ENCODE measurements around the gene ACYP1. TPM values are rescaled to one million over a fixed set of nuclear protein-coding genes. Genes with fewer than 3 reads are reported as not detected.

ACYP1 gene
- polyA plus RNA-seq (ENCODE audit: insufficient read length in 4 of 4): 10 to 100 TPM; 25.4 to 65.2 (median 36.6) TPM

- peak; percentile 74 to 88 (median 80) for DNase-seq (ENCODE audit: low read depth in 4 of 4, low spot score in 2 of 4)
Observed at GRCh38 chr14:75063491-75064204, at the start of gene ACYP1. TSS of gene ACYP1 (minus strand) at chr14:75064024. CDS start at chr14:75063553, 471 bp downstream.

GRCh38 chr14:75109877-75110276 lies 46.1 kb upstream of the ACYP1 start:
- no peak for DNase-seq (ENCODE audit: low read depth in 4 of 4, low spot score in 2 of 4)

- DNase-seq (ENCODE audit: low read depth in 4 of 4, low spot score in 2 of 4): no peak
Observed at GRCh38 chr14:75107186-75107585, 43.4 kb upstream of the ACYP1 start.

- DNase-seq (ENCODE audit: low read depth in 4 of 4, low spot score in 2 of 4): no peak
Observed at GRCh38 chr14:75101491-75101890, 37.7 kb upstream of the ACYP1 start.

- no peak for DNase-seq (ENCODE audit: low read depth in 4 of 4, low spot score in 2 of 4)
Observed at GRCh38 chr14:75098682-75099081, 34.9 kb upstream of the ACYP1 start.

- no peak for DNase-seq (ENCODE audit: low read depth in 4 of 4, low spot score in 2 of 4)
Observed at GRCh38 chr14:75098212-75098611, 34.4 kb upstream of the ACYP1 start.

- DNase-seq (ENCODE audit: low read depth in 4 of 4, low spot score in 2 of 4): no peak
Observed at GRCh38 chr14:75096959-75097358, 33.1 kb upstream of the ACYP1 start.

GRCh38 chr14:75095690-75096089 lies 31.9 kb upstream of the ACYP1 start:
- no peak for DNase-seq (ENCODE audit: low read depth in 4 of 4, low spot score in 2 of 4)

GRCh38 chr14:75094896-75095295 lies 31.1 kb upstream of the ACYP1 start:
- DNase-seq (ENCODE audit: low read depth in 4 of 4, low spot score in 2 of 4): no peak

GRCh38 chr14:75092698-75093097 lies 28.9 kb upstream of the ACYP1 start:
- DNase-seq (ENCODE audit: low read depth in 4 of 4, low spot score in 2 of 4): no peak

- no peak for DNase-seq (ENCODE audit: low read depth in 4 of 4, low spot score in 2 of 4)
Observed at GRCh38 chr14:75091251-75091650, 27.4 kb upstream of the ACYP1 start.

- no peak for DNase-seq (ENCODE audit: low read depth in 4 of 4, low spot score in 2 of 4)
Observed at GRCh38 chr14:75090353-75090752, 26.5 kb upstream of the ACYP1 start.

- peak in 3 of 4 donors; percentile 45 to 63 (median 53) for DNase-seq (ENCODE audit: low read depth in 4 of 4, low spot score in 2 of 4)
Observed at GRCh38 chr14:75088566-75089373, 24.9 kb upstream of the ACYP1 start.

- DNase-seq (ENCODE audit: low read depth in 4 of 4, low spot score in 2 of 4): no peak
Observed at GRCh38 chr14:75088153-75088552, 24.3 kb upstream of the ACYP1 start.

- DNase-seq (ENCODE audit: low read depth in 4 of 4, low spot score in 2 of 4): no peak
Observed at GRCh38 chr14:75084513-75084912, 20.7 kb upstream of the ACYP1 start.

- DNase-seq (ENCODE audit: low read depth in 4 of 4, low spot score in 2 of 4): no peak
Observed at GRCh38 chr14:75083271-75083670, 19.4 kb upstream of the ACYP1 start.

- no peak for DNase-seq (ENCODE audit: low read depth in 4 of 4, low spot score in 2 of 4)
Observed at GRCh38 chr14:75081660-75082229, 17.9 kb upstream of the ACYP1 start.

- no peak for DNase-seq (ENCODE audit: low read depth in 4 of 4, low spot score in 2 of 4)
Observed at GRCh38 chr14:75079521-75079920, 15.7 kb upstream of the ACYP1 start.

- DNase-seq (ENCODE audit: low read depth in 4 of 4, low spot score in 2 of 4): no peak
Observed at GRCh38 chr14:75077794-75078193, 14.0 kb upstream of the ACYP1 start.

- DNase-seq (ENCODE audit: low read depth in 4 of 4, low spot score in 2 of 4): no peak
Observed at GRCh38 chr14:75070383-75070782, 6.6 kb upstream of the ACYP1 start.

GRCh38 chr14:75069811-75070145 lies 6.0 kb upstream of the ACYP1 start:
- DNase-seq (ENCODE audit: low read depth in 4 of 4, low spot score in 2 of 4): no peak
